HTR-8/SVneo (cell line): Measurements from ENCODE around the gene DIP2A.
"Not testable (repeated sequence)": the region's sequence is repeated elsewhere in the genome, so short reads cannot be mapped to it uniquely, and the experiment has no call there.

ENCODE experiments used
- DNase-seq: peaks from one replicate; pipeline ENCODE4 v3.0.0; 2011; ENCODE audit warnings: low spot score, mixed read lengths; ENCODE audit not compliant: insufficient read length
- FAIRE-seq: peaks from 2 replicates; lab custom pipeline; 2011; peaks lifted over from hg19 to GRCh38; lab: Jason Lieb, UNC

The DIP2A gene

DNA sequence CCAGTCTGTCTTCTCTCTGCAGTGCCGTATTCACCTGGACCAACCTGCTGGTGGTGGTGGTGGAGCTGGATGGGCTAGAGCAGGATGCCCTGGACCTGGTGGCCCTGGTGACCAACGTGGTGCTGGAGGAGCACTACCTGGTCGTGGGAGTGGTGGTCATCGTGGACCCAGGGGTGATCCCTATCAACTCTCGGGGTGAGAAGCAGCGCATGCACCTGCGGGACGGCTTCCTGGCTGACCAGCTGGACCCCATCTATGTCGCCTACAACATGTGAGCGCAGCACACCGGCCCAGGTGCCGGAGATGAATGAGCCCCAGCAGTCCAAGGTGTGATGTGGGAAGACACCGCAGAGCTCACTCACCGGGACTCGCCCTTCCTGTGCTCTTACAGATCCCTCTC, 108.7 kb downstream of the DIP2A start:
- no peak for FAIRE-seq
- DNase-seq: no peak

DNA sequence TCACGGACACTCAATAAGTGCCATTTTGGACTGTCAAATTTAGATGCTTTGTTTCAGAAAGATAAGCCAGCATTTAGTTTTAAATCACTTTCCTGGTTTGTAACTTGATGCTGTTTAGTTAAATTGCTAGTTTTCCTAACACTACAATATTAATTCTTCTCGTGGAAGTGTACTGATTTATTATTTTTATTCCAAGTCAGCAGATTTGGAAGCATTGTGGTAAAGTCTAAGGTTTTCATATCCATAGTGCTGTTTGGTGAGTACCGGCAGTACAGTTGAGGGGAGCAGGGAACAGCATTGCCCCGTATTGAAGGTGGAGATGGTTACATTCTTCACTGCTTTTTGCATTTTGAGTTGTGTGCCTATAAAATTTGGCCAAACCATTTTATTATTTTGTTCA, 109.9 kb downstream of the DIP2A start:
- FAIRE-seq: no peak

DNA sequence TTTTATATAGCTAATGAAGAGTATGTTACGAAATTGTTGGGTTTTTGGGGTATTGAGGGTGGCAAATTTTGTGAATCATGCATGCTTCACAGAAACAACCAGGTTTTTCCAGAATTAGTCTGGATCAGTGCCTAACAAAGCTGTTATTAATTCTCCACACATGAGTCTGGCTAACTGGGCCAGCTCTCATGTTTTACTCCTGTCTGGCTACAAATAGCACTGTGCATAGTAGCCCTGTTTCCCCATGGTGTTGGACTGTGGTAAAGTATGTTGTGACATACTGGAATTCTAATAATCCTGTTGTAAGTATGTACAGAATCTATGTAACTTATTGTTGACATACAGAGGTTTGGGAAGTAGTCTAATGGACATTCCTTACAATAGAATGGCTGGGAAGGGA, 110.4 kb downstream of the DIP2A start:
- FAIRE-seq: no peak
- no peak for DNase-seq

More for the DNA sequence above, 109.9 kb downstream of the DIP2A start:
- DNase-seq: no peak

DNA sequence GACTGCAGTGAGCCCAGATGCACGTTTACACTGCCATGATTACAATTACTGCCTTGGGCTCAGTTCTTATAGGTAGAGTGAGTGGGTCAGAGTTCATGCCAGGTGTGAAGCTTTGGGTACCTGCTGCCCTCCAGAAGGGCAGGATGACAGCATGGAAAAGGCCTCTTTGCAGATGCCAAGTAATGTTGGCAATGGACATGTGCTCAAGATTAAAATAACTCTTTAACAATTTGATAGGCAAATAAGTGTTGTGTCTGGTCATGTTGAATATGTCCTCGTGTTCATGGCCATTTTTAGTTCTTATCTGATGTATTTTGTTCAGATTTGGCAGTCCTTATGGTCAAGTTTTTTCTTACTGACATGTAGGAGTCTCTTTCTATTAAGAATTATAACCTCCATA, 111.4 kb downstream of the DIP2A start:
- no peak for FAIRE-seq

DNA sequence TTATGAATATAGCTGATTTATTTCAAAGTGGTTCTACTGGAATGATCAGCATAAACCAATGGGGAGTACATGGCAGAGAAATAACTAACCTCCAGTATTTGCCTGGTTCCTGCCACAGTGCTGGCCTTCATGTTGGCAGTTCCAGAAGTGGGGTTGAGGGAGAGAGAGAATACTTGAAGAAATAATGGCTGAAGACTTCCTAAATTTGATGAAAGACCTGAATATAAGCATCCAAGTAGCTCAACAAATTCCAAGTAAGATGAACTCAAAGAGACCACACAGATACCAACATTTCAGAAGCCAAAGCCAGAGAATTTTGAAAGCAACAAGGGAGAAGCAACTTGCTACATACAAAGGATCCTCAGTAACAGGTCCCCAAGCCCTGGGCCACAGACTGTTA, 111.9 kb downstream of the DIP2A start:
- DNase-seq (no peak), FAIRE-seq (no peak)

More for the DNA sequence above, 111.4 kb downstream of the DIP2A start:
- DNase-seq: no peak

DNA sequence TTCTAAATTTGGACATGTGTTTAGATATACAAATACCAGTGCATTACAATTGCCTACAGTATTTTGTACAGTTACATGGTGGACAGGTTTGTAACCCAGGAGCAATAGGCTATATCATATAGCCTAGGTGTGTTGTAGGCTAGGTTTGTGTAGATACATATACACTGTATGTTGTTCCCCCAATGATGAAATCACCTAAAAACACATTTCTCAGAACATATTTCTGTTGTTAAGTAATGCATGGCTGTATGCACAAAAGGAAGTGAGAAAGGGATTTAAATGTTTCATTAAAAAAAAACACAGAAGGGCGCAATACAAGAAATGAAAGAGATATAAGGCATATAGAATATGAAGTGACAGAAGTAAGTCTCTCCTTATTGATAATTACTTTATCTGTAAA, 114.2 kb downstream of the DIP2A start:
- FAIRE-seq: no peak
- no peak for DNase-seq

DNA sequence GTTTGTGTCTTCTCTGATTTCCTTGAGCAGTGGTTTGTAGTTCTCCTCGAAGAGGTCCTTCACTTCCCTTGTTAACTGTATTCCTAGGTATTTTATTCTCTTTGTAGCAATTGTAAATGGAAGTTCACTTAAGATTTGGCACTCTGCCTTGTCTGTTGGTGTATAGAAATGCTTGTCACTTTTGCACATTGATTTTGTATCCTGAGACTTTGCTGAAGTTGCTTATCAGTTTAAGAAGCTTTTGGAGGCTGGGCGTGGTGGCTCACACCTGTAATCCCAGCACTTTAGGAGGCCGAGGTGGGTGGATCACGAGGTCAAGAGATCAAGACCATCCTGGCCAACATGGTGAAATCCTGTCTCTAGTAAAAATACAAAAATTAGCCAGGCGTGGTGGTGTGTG, 119.1 kb downstream of the DIP2A start:
- not testable (repeated sequence) for FAIRE-seq, DNase-seq

DNA sequence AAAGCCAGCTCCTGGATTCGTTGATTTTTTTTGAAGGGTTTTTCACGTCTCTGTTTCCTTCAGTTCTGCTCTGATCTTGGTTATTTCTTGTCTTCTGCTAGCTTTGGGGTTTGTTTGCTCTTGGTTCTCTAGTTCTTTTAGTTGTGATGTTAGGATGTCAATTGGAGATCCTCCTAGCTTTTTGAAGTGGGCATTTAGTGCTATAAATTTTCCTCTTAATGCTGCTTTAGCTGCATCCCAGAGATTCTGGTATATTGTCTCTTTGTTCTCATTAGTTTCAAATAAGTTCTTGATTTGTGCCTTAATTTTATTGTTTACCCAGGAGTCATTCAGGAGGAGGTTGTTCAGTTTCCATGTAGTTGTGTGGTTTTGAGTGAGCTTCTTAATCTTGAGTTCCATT, 120.7 kb downstream of the DIP2A start:
- DNase-seq, FAIRE-seq: not testable (repeated sequence)

DNA sequence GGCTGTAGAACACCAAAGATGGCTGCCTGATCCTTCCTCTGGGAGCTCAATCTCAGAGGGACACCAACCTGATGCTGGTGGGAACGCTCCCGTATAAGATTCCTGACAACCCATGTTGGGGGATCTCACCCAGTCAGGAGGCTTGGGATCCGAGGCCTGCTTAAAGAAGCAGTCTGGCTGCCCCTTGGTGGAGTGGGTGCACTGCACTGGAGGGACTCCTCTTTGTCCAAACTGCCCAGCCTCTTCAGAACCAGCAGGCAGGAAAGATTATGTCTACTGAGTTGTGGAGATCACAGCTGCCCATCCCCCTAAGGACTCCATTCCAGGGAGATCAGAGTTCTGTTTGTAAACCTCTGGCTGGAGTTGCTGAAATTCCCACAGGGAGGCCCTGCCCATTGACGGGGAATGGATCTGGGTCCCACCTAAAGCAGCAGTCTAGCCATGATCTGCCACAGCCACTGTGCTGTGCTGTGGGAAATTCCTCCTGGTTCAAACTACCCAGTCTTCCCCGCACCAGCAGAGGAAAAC, 123.2 kb downstream of the DIP2A start:
- no peak for FAIRE-seq
- DNase-seq: no peak

DNA sequence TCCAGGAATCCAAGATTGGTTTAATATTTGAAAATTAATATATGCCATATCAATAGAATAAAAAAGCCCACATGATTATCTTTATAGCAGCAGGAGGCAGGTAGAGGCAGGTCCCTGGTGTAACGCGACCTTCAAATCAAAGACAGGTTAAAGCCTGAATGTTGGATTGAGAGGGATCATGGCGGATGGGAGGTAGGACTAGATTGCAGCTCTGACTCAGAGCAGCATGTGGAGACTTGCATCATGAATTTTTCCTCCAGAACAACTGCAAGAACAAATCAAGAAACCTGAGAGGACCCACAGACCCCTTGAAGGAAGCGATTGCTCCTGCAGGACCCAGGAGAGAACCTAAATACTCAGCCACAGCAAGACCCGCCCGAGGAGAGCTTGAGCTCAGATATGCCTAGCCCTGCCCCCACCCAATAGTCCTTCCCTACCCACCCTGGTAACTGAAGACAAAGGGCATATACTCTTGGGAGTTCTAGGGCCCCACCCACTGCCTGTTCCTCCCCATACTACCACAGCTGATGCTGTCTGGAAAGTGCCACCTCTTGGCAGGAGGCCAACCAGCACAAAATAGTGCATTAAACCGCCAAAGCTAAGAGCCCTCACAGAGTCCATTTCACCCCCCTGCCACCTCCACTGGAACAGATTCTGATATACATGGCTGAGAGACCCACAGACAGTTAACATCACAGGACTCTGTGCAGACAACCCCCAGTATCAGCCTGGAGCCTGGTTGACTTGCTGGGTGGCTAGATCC, 126.7 kb downstream of the DIP2A start:
- FAIRE-seq: no peak
- no peak for DNase-seq

DNA sequence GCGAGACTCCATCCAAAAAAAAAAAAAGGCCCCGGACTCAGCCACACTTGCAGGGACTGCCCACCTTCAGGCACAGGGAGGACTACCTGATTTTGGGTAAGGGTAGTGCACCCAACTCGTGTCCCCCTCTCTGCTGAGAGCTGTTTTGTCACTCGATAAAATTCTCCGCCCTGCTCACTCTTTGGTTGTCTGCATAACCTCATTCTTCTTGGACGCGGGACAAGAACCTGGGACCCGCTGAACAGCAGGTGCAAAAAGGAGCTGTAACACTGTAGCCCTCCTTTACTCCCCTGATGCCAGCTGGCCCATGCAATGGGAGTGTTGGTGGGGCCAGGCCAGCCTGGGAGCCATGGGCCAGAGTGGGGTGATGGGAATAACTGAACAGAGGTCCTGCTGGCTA, 135.6 kb downstream of the DIP2A start:
- FAIRE-seq (no peak), DNase-seq (no peak)

DNA sequence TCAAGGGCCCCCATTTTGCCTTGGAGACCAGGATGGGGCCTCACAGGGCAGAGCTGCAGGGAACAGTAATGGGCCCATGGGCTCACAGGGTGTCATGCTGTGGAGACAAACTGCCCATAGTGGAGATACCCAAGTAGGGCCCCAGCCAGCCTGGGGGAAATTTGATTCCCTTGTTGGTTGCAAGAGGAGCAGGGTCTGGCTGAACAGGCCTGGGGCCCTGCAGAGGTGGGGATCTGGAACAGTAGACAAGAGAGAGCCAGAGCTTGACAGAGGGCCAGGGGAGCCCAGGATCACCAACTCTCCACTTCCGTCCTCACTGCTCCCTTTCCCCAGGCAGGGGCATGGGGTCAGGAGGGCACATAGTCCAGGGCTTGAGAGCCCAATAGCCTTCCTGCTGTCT, 137.5 kb downstream of the DIP2A start:
- no peak for FAIRE-seq
- DNase-seq: no peak

DNA sequence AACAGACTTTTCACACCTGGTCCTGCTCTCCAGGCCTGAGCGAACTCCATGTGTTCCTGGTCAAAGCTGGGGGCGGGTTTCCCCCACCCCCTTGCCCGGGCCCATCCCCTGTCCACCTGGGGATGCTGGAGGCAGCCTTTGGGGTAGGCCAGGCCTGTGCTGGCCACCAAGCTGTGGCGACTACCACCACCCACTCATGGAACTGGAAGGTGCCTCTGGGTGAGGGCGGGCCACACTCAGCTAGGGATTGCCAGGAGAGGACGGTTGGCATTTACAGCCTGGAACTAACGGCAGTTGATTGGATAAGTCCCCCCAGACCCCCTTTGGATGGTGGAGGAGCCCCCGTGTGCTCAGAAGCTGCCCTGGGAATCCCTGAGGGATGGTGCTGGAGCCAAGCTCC, 138.3 kb downstream of the DIP2A start:
- FAIRE-seq (no peak), DNase-seq (no peak)

DNA sequence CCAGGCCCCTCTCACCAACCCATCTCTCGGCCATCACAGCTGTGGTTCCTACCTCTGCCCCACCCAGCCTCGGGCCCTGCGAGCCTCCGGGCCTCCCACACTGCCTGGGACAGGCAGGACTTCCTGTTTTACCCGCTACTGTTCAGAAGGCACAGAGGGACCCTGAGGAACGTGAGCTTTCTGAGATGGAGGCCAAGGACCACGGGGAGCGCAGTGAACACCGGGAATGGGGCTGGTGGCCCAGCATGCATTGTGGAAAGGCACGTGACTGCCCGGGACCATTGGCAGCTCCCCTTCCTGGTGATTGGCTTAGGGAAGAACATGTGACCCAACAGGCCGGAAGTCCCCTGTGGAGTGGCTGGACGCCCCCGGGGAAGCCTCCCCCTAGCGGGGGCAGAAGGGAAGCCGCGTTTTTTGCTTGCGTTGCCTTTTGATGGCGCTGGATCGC, 139.2 kb downstream of the DIP2A start:
- no peak for DNase-seq
- no peak for FAIRE-seq

DNA sequence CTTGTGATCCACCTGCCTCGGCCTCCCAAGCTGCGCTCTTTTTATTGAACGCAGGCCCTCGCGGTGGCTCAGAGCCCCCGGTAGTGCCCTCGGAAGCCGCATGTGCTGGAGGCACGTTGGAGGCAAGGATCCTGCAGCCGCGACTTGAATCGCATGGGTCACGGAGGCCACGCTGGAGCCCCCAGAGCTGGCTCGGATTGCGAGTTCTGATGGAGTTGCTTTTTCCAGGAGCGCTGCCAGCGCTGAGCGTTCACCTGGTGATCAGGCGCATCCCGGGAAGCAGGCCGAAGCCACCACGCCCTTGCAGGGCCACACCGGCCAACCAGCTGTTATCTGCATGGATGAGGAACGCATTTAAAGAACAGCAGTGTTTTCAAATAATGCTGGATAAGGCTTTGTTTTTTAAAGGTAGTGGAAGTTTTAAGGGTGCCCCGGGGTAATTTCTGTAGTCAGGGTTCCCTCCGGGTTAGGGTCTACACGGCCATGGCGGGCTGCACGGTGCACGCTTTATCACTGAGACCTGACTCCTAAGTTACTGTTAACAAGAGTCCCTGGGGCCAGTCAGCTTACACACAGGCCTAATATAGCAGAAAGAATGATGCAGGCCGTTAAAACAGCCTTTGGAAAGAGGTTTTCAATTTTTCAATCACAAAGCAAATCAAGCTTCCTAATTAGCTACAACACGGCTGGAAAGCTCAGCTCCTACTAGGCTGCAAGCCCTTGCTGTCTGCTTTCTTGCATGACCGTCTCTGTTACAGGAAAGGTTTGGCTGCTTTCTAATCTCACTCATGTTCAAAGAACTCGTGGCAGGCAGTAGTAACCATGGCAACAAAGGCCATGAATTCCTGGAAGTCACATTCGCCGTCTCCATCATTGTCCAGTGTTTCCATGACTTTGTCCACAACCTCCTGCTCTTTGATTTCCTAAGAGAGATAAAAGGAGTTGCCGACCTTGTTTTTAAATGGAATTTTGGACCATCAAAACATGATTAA, 140.2 kb downstream of the DIP2A start:
- FAIRE-seq (no peak), DNase-seq (no peak)

DNA sequence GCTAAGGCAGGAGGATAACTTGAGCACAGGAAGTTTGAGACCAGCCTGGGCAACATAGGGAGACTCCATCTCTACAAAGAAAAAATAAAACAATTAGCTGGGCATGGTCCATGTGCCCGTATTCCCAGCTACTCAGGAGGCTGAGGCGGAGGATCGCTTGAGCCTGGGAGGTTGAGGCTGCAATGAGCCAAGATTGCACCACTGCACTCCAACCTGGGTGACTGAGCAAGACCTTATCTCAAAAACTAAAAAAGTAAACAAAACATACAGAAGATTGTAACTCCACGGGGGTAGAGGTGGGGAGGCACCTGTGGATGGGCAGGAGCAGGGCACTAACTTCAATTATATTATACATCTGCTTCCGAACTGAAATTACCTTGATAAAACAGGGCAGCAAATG, 141.6 kb downstream of the DIP2A start:
- FAIRE-seq (no peak), DNase-seq (no peak)

DNA sequence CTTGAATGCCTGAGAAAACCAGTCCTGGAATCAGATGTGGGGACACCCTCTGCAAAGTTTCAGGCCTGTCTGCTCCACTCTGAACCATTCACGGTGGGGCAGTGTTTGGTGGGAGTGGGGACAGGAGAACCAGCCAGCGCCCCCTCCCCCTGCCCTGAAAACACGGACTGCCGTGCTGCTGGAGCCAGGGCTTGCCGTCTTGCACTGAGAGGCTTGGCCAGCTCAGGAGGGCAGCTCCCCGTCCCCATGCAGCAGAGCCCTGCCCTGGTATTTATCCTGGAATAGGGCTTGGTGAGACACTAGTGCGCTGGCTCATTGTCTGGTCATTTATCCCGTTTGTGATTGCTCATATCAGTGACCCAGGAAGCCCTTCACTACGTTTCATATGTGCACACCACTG, 142.3 kb downstream of the DIP2A start:
- FAIRE-seq (no peak), DNase-seq (no peak)

DNA sequence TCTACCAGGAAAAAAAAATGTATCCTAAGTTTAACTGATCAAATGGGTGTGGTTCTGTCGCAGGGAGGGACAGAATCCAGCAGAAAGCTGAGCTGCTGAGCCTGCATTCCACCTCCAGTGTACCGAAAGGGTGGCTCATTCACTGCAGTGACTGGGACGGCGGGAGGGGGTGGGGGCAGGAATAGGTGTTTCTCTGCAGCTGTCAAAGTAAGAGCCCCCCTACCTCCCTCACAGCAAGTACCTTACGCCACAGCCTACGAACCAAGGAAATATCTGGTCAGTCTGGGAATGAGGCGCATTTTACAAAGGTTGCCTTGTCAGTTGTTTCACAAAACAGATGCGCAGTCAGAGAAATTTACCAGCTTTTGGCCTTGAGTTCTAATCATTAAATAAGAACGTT, 144.5 kb downstream of the DIP2A start:
- FAIRE-seq (no peak), DNase-seq (no peak)

DNA sequence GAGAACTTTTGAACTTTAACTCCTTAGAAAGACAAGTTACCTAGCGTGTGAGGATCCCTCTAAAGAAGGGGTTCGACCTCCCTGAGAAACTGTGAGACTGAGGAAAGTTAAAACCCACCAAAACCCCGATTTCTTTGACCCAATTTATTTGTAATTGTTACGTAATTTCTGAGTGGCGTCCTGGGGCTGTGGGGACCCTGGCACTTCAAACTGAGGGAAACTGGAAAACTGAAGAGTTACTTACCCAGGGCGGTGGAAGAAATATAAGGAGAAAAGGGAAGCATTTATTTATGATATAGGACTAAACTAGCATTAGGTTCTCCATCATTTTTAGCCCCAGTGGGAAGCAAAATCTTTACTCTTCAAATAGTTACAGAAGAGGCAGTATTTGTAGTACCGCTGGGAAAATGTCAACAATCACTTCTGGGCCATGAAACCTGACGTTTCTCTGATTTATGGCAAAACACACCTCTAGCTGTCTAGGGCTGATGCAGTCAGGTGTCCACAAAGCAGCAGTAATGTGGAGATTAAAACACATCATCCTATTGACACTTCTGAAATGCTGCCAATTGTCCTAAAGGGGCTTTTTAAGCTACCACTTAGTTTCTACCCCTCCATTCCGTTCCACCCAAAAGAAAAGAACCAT, 145.8 kb downstream of the DIP2A start:
- no peak for FAIRE-seq
- DNase-seq: no peak

DNA sequence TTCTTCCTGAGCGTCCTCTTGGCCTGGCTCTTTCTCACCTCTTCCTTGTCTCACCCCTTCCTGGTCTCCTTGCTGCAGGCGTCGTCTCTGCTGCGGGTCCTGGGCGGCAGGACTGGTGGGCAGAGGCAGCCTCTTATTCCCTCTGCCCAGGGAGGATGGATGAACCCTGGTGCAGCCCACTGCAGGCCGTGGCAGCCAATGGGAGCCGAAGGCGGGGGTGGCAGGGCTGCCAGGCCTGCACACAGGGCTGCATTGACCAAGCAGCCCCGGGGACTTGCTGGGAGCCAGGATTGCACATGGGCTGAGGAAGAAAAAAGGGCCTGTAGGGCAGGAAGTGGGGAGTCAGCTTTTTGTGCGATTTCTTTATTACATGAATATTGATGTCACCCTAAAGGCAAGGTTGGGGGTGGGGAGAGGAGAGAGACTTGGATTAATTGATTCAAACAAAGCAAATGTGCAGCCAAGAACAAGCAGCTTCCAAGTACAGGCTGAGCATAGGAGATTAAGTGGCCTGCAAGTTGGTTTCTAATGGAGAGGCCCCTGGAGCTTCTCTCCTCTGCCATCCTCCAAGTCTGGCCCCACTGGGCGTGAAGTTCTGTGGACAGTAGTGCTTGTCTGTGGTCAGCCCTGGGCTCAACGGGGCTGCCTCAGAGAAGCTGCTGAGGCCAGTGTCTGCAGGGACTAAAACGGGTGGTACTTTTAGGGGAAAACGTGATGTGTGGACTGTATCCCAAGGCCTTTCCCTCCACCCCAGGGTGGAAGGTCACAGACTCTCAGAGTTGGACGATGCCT, 146.5 kb downstream of the DIP2A start, which contains the start of gene S100B:
Gene S100B (minus strand): TSS at position 108 of the 792 bp plus-strand sequence. CDS start 2,667 bp downstream, outside the sequence.
- FAIRE-seq: no peak
- DNase-seq: no peak
